Esophagus squamous epithelium (tissue), 4 donors: ENCODE measurements around the gene ANKRD37.

ENCODE experiments used
- CTCF ChIP-seq, 6 experiments: fragments of 450-650 bp in 4 of 6; fragments of 200-600 bp in 2 of 6; sonication (generic) in 2 of 6; IDR thresholded peaks; one replicate each; pipeline ENCODE4 v1.5.1; 2016 to 2019; ENCODE audit warnings: antibody characterized with exemption in 6 of 6, mild to moderate bottlenecking in 4 of 6, moderate library complexity in 4 of 6
- POLR2A ChIP-seq, 4 donors: fragments of 450-650 bp; IDR thresholded peaks; one replicate each; pipeline ENCODE4 v1.6.1; 2017; ENCODE audit warnings: antibody characterized with exemption in 4 of 4, mild to moderate bottlenecking in 4 of 4, moderate library complexity in 3 of 4

- TF ChIP-seq POLR2A (IDR thresholded peaks at IDR 0.05) (no peak), CTCF (IDR thresholded peaks at IDR 0.05) (no peak)
Observed at GRCh38 chr4:185369731-185370130, 26.9 kb upstream of the ANKRD37 start.
